T-cell (primary cell): ENCODE results near the gene BCL2A1. TPM values are rescaled to one million over a fixed set of nuclear protein-coding genes. Genes with fewer than 3 reads are reported as not detected.

ENCODE experiments used
- ATAC-seq, 4 experiments: fragments of 200-7000 bp in 3 of 4; fragments of 150-1000 bp in 1 of 4; cut with Tn5 transposase; replicated peaks in 1 of 4; 1 replicate in 3 of 4; 2 replicates in 1 of 4; pipeline ENCODE4 v1.10.0; 2021; ENCODE audit warnings: moderate library complexity in 3 of 4, mild to moderate bottlenecking in 2 of 4, moderate number of reproducible peaks in 1 of 4
- CTCF ChIA-PET, 2 donors: fragments of 300-600 bp; sonication (Branson Sonifier 250); formaldehyde crosslinking; loops; one replicate each; lab custom pipeline; 2022; ENCODE audit warnings: antibody characterized with exemption in 2 of 2; lab: Charles Lee
- POLR2A ChIA-PET, 2 donors: fragments of 300-600 bp; sonication (Branson Sonifier 250); formaldehyde crosslinking; loops; one replicate each; lab custom pipeline; 2022; ENCODE audit warnings: antibody characterized with exemption in 2 of 2; lab: Charles Lee
- DNase-seq, 35 experiments: peaks; one replicate each; pipeline versions ENCODE4 v3.0.0 to v3.0.0-alpha.2; 2013 to 2023
- H3K27ac ChIP-seq: one replicate; pipeline ENCODE4 v1.5.1; 2013; ENCODE audit warnings: low read length
- H3K27me3 ChIP-seq, 2 experiments: replicated peaks in 1 of 2; 1 replicate in 1 of 2; 2 replicates in 1 of 2; pipeline versions ENCODE4 v1.6.1 to v1.7.0; 2013; ENCODE audit warnings: low read length in 1 of 2, mixed read lengths in 1 of 2; ENCODE audit not compliant: control insufficient read depth in 2 of 2, insufficient read depth in 2 of 2; ENCODE audit errors: extremely low read depth in 1 of 2
- H3K36me3 ChIP-seq, 2 donors: 1 replicate in 1 of 2; 2 replicates in 1 of 2; pipeline versions ENCODE4 v1.6.1 to v1.7.0; 2013; ENCODE audit warnings: low read length in 1 of 2; ENCODE audit not compliant: control insufficient read depth in 2 of 2, insufficient read depth in 1 of 2; ENCODE audit errors: extremely low read depth in 1 of 2
- H3K4me1 ChIP-seq, 2 experiments: 1 replicate in 1 of 2; 2 replicates in 1 of 2; pipeline versions ENCODE4 v1.6.1 to v1.7.0; 2013; ENCODE audit warnings: low read length in 2 of 2, mixed read lengths in 1 of 2; ENCODE audit not compliant: insufficient read depth in 2 of 2, control insufficient read depth in 1 of 2; ENCODE audit errors: extremely low read depth in 1 of 2
- H3K4me3 ChIP-seq, 2 donors: 1 replicate in 1 of 2; 2 replicates in 1 of 2; pipeline versions ENCODE4 v1.5.1 to v1.7.0; 2013; ENCODE audit warnings: mild to moderate bottlenecking in 2 of 2, low read length in 1 of 2, moderate library complexity in 1 of 2; ENCODE audit not compliant: control insufficient read depth in 1 of 2; ENCODE audit errors: extremely low read depth in 1 of 2
- H3K9me3 ChIP-seq: 2 replicates; pipeline ENCODE4 v1.7.0; 2013
- H3K27ac Mint-ChIP-seq, 2 donors: one replicate each; pipeline ENCODE4 v1.8.0; 2020 to 2021; ENCODE audit warnings: mild to moderate bottlenecking in 2 of 2, mixed read lengths in 2 of 2
- H3K27me3 Mint-ChIP-seq, 2 donors: one replicate each; pipeline ENCODE4 v1.8.0; 2021 to 2022; ENCODE audit warnings: mixed read lengths in 2 of 2
- H3K36me3 Mint-ChIP-seq: one replicate; pipeline ENCODE4 v1.8.0; 2021; ENCODE audit warnings: mixed read lengths
- H3K4me1 Mint-ChIP-seq, 3 donors: one replicate each; pipeline ENCODE4 v1.8.0; 2020 to 2022; ENCODE audit warnings: mixed read lengths in 3 of 3, mild to moderate bottlenecking in 1 of 3
- H3K4me3 Mint-ChIP-seq, 3 donors: one replicate each; pipeline ENCODE4 v1.8.0; 2020 to 2022; ENCODE audit warnings: mild to moderate bottlenecking in 3 of 3, mixed read lengths in 3 of 3, moderate library complexity in 3 of 3
- H3K9me3 Mint-ChIP-seq, 3 donors: one replicate each; pipeline ENCODE4 v1.8.0; 2020 to 2022; ENCODE audit warnings: mixed read lengths in 3 of 3
- WGBS: methylation state at CpG from one replicate; pipeline ENCODE4 v1.1.5; 2013; ENCODE audit warnings: missing lambda C conversion rate; ENCODE audit not compliant: insufficient coverage; 5-methylcytosine and 5-hydroxymethylcytosine counted together
- total RNA-seq, 35 experiments: library from RNA in 6 of 35; stranded (reverse) in 6 of 35; fragments of 120-200 nt in 1 of 35; gene quantifications; one replicate each; pipeline versions ENCODE4 v1.2.1 to v1.2.4 and lab custom pipeline; 2013 to 2026

BCL2A1 gene
- total RNA-seq, 5 donors from 2014 or later (not counting 1 experiment from before 2014, with no cell fraction given): 10.6 to 26.2 (median 13.6) TPM

- CTCF ChIA-PET: interaction anchor here (1.2 to 2.2 kb wide), 8 partner anchors 25 to 136 kb away, joined by 3 to 9 read pairs (median 4); partner anchors contain the start of gene BCL2A1 (in 1 of the 2)
- H3K4me3 ChIP-seq: peak overlapping the region; percentile 80 to 96
- H3K9me3 ChIP-seq: no peaks in the 10 kb centered on the region
- 64% methylated on average over 12 of the region's 17 CpGs for WGBS
- H3K27me3 Mint-ChIP-seq: no peaks in the 10 kb centered on the region
- peak overlapping the region; percentile 97 for H3K27ac ChIP-seq
- peaks cover 34% of the 10 kb centered on the region for H3K36me3 Mint-ChIP-seq
- H3K4me3 Mint-ChIP-seq: peak overlapping the region; percentile 91 to 98 (median 92)
- peaks cover 16 to 27% (median 22%) of the 10 kb centered on the region in 3 donors for H3K4me1 Mint-ChIP-seq
- POLR2A ChIA-PET: interaction anchor here (0.5 to 2.6 kb wide), 7 partner anchors 9 to 1887 kb away, joined by 3 to 19 read pairs (median 3); partner anchors contain the start of gene MTHFS (in 1 of the 2)
- no peak for DNase-seq
- peaks cover 5 to 21% of the 10 kb centered on the region in 2 donors for H3K36me3 ChIP-seq
- peaks cover 4 to 24% of the 10 kb centered on the region in 2 experiments for H3K4me1 ChIP-seq
- peaks cover 9 to 15% (median 10%) of the 10 kb centered on the region in 3 donors for H3K9me3 Mint-ChIP-seq
- H3K27ac Mint-ChIP-seq: peak overlapping the region; percentile 87 to 97
- H3K27me3 ChIP-seq: no peaks in the 10 kb centered on the region
- no peak for ATAC-seq
Measured at GRCh38 chr15:79922512-79923078, 48.4 kb downstream of the BCL2A1 start.

- CTCF ChIA-PET: no interaction called here
Measured at GRCh38 chr15:79919749-79920511, 51.1 kb downstream of the BCL2A1 start.

GRCh38 chr15:79919090-79919748 is 51.8 kb downstream of the BCL2A1 start:
- CTCF ChIA-PET: no interaction called here
- H3K9me3 ChIP-seq: no peaks in the 10 kb centered on the region

More at GRCh38 chr15:79919749-79920511, 51.1 kb downstream of the BCL2A1 start:
- Histone ChIP-seq H3K9me3 (no peaks in the 10 kb centered on the region), H3K36me3 (peaks cover 5 to 21% of the 10 kb centered on the region in 2 donors), H3K27me3 (no peaks in the 10 kb centered on the region), H3K4me1 (peaks cover 4 to 24% of the 10 kb centered on the region in 2 experiments), H3K27ac (no peak overlapping the region), H3K4me3 (no peak overlapping the region)
- Mint-ChIP-seq H3K27me3 (no peaks in the 10 kb centered on the region), H3K4me1 (peaks cover 16 to 27% (median 22%) of the 10 kb centered on the region in 3 donors), H3K9me3 (peaks cover 13 to 36% (median 24%) of the 10 kb centered on the region in 3 donors), H3K36me3 (peaks cover 44% of the 10 kb centered on the region), H3K4me3 (no peak overlapping the region), H3K27ac (no peak overlapping the region)
- ATAC-seq (no peak), DNase-seq (no peak)
- POLR2A ChIA-PET: no interaction called here
- 93% methylated on average over 3 of the region's 12 CpGs for WGBS

GRCh38 chr15:79918278-79918677 is 52.7 kb downstream of the BCL2A1 start:
- H3K4me3 Mint-ChIP-seq: no peak overlapping the region
- CTCF ChIA-PET: no interaction called here
- peaks cover 57% of the 10 kb centered on the region for H3K36me3 Mint-ChIP-seq
- DNase-seq (no peak), ATAC-seq (no peak)
- Histone ChIP-seq H3K27me3 (no peaks in the 10 kb centered on the region), H3K9me3 (no peaks in the 10 kb centered on the region), H3K36me3 (peaks cover 5 to 21% of the 10 kb centered on the region in 2 donors), H3K4me1 (peaks cover 0 to 14% of the 10 kb centered on the region in 2 experiments), H3K27ac (no peak overlapping the region), H3K4me3 (peak overlapping the region in 1 of 2 donors; percentile 18)
- peaks cover 16 to 18% (median 16%) of the 10 kb centered on the region in 3 donors for H3K4me1 Mint-ChIP-seq
- H3K9me3 Mint-ChIP-seq: peaks cover 13 to 48% (median 31%) of the 10 kb centered on the region in 3 donors
- 100% methylated on average over 4 of the region's 11 CpGs for whole genome bisulfite sequencing
- no peaks in the 10 kb centered on the region for H3K27me3 Mint-ChIP-seq
- POLR2A ChIA-PET: no interaction called here
- H3K27ac Mint-ChIP-seq: no peak overlapping the region

More at GRCh38 chr15:79919090-79919748, 51.8 kb downstream of the BCL2A1 start:
- no peak overlapping the region for H3K4me3 Mint-ChIP-seq
- H3K9me3 Mint-ChIP-seq: peaks cover 13 to 41% (median 28%) of the 10 kb centered on the region in 3 donors
- POLR2A ChIA-PET: no interaction called here
- peaks cover 5 to 21% of the 10 kb centered on the region in 2 donors for H3K36me3 ChIP-seq
- no peaks in the 10 kb centered on the region for H3K27me3 ChIP-seq
- no peak overlapping the region for H3K27ac ChIP-seq
- H3K4me1 Mint-ChIP-seq: peaks cover 16 to 23% (median 20%) of the 10 kb centered on the region in 3 donors
- H3K27me3 Mint-ChIP-seq: no peaks in the 10 kb centered on the region
- peaks cover 51% of the 10 kb centered on the region for H3K36me3 Mint-ChIP-seq
- peaks cover 2 to 18% of the 10 kb centered on the region in 2 experiments for H3K4me1 ChIP-seq
- H3K27ac Mint-ChIP-seq: no peak overlapping the region
- ATAC-seq (no peak), DNase-seq (no peak)
- no peak overlapping the region for H3K4me3 ChIP-seq
- WGBS: over 99% methylated on average over 22 of the region's 27 CpGs

- WGBS: 100% methylated on average over 1 of the region's 3 CpGs
- Mint-ChIP-seq H3K27me3 (no peaks in the 10 kb centered on the region), H3K36me3 (peaks cover 54% of the 10 kb centered on the region), H3K9me3 (peaks cover 12 to 51% (median 30%) of the 10 kb centered on the region in 3 donors), H3K27ac (no peak overlapping the region), H3K4me1 (peaks cover 4 to 6% (median 5%) of the 10 kb centered on the region in 3 donors), H3K4me3 (no peak overlapping the region)
- Histone ChIP-seq H3K36me3 (peaks cover 5 to 17% of the 10 kb centered on the region in 2 donors), H3K4me1 (peaks cover 0 to 2% of the 10 kb centered on the region in 2 experiments), H3K27me3 (no peaks in the 10 kb centered on the region), H3K4me3 (no peak overlapping the region), H3K9me3 (no peaks in the 10 kb centered on the region), H3K27ac (no peak overlapping the region)
- DNase-seq (no peak), ATAC-seq (no peak)
- ChIA-PET CTCF (no interaction called here), POLR2A (no interaction called here)
Measured at GRCh38 chr15:79916502-79917132, 54.4 kb downstream of the BCL2A1 start.
